ENCODE measurements around the gene GADD45GIP1. TPM values are rescaled to one million over a fixed set of nuclear protein-coding genes. Genes with fewer than 3 reads are reported as not detected.

GADD45GIP1 gene
- total and polyA plus RNA-seq, 8 donors: 6.0 to 37.4 (median 10.1) TPM

GRCh38 chr19:12990431-12990830, 33.4 kb upstream of the GADD45GIP1 start:
- no peak for DNase-seq
- no peaks in the 10 kb centered on the region for H3K9me3 ChIP-seq
- H3K4me3 ChIP-seq: no peak overlapping the region
- no peaks in the 10 kb centered on the region for H3K4me1 ChIP-seq
- intact Hi-C loops (cut with DNase I): no loop called here
- no peaks in the 10 kb centered on the region for H3K27me3 ChIP-seq
- no peak for ATAC-seq
- no peak overlapping the region for H3K27ac ChIP-seq
- WGBS, 2 donors: 46 to 49% methylated on average over 17 to 21 of the region's 22 CpGs
- FAIRE-seq: no peak
- TF ChIP-seq CTCF (IDR thresholded peaks at IDR 0.05): no peak
- H3K36me3 ChIP-seq: no peaks in the 10 kb centered on the region

- Histone ChIP-seq H3K4me1 (peaks cover 0 to 3% (median 0%) of the 10 kb centered on the region in 3 donors), H3K27me3 (no peaks in the 10 kb centered on the region), H3K27ac (no peak overlapping the region), H3K36me3 (no peaks in the 10 kb centered on the region), H3K9me3 (no peaks in the 10 kb centered on the region), H3K4me3 (no peak overlapping the region)
- FAIRE-seq (no peak), ATAC-seq (no peak), DNase-seq (no peak)
- WGBS, 2 donors: 69 to 72% methylated on average over 8 to 10 of the region's 10 CpGs
- intact Hi-C loops (cut with DNase I): loop anchor here in 2 of 3 donors (5.0 to 10.0 kb wide), 2 partner anchors 45 to 77 kb away; no protein-coding TSS in a partner anchor
- TF ChIP-seq CTCF (IDR thresholded peaks at IDR 0.05): no peak
Observed at GRCh38 chr19:12987781-12988180, 30.8 kb upstream of the GADD45GIP1 start.

- H3K4me3 ChIP-seq: no peak overlapping the region
- H3K9me3 ChIP-seq: no peaks in the 10 kb centered on the region
- WGBS, 2 donors: 67 to 75% methylated on average over 3 of the region's 3 CpGs
- H3K27ac ChIP-seq: no peak overlapping the region
- no peaks in the 10 kb centered on the region for H3K36me3 ChIP-seq
- ATAC-seq: no peak
- DNase-seq: no peak
- H3K27me3 ChIP-seq: no peaks in the 10 kb centered on the region
- intact Hi-C loops (cut with DNase I): loop anchor here in 2 of 3 donors (5.0 to 10.0 kb wide), 2 partner anchors 45 to 78 kb away; no protein-coding TSS in a partner anchor
- no peak for TF ChIP-seq CTCF (IDR thresholded peaks at IDR 0.05)
- FAIRE-seq: no peak
- H3K4me1 ChIP-seq: peaks cover 0 to 3% (median 0%) of the 10 kb centered on the region in 3 donors
Observed at GRCh38 chr19:12987190-12987589, 30.2 kb upstream of the GADD45GIP1 start.

- DNase-seq (no peak), ATAC-seq (no peak), FAIRE-seq (no peak)
- intact Hi-C loops (cut with DNase I): loop anchor here in 2 of 3 donors (5.0 to 10.0 kb wide), 2 partner anchors 46 to 78 kb away; no protein-coding TSS in a partner anchor
- H3K4me1 ChIP-seq: peaks cover 0 to 3% (median 0%) of the 10 kb centered on the region in 3 donors
- H3K27me3 ChIP-seq: no peaks in the 10 kb centered on the region
- TF ChIP-seq CTCF (IDR thresholded peaks at IDR 0.05): no peak
- WGBS, 2 donors: 92 to 95% methylated on average over 12 of the region's 12 CpGs
- no peak overlapping the region for H3K27ac ChIP-seq
- no peaks in the 10 kb centered on the region for H3K36me3 ChIP-seq
- no peak overlapping the region for H3K4me3 ChIP-seq
- H3K9me3 ChIP-seq: no peaks in the 10 kb centered on the region
Observed at GRCh38 chr19:12986726-12987125, 29.7 kb upstream of the GADD45GIP1 start.

- no peaks in the 10 kb centered on the region for H3K27me3 ChIP-seq
- FAIRE-seq: no peak
Observed at GRCh38 chr19:12985049-12985776, 28.2 kb upstream of the GADD45GIP1 start.

More at GRCh38 chr19:12985049-12985776, 28.2 kb upstream of the GADD45GIP1 start:
- Histone ChIP-seq H3K4me1 (peaks cover 0 to 3% (median 0%) of the 10 kb centered on the region in 3 donors), H3K4me3 (no peak overlapping the region), H3K9me3 (no peaks in the 10 kb centered on the region), H3K27ac (peak overlapping the region in 1 of 4 donors; percentile 22), H3K36me3 (no peaks in the 10 kb centered on the region)
- ATAC-seq (peak; percentile 62 to 76 (median 73)), DNase-seq (peak in 3 of 6 donors; percentile 43 to 64 (median 62))
- intact Hi-C loops (cut with DNase I): loop anchor here in 2 of 3 donors (5.0 to 10.0 kb wide), 2 partner anchors 47 to 80 kb away; no protein-coding TSS in a partner anchor
- no peak for TF ChIP-seq CTCF (IDR thresholded peaks at IDR 0.05)
- 22 to 25% methylated on average over 16 of the region's 16 CpGs for WGBS, 2 donors

Data from pancreas (tissue), 10 donors.